ENCODE data around the gene PCK2. TPM values are rescaled to one million over a fixed set of nuclear protein-coding genes. Genes with fewer than 3 reads are reported as not detected.

Gene PCK2
- total and polyA plus RNA-seq, 12 donors: 4.4 to 37.0 (median 17.8) TPM

- Histone ChIP-seq H3K27ac (no peak overlapping the region), H3K27me3 (no peaks in the 10 kb centered on the region), H3K4me3 (no peak overlapping the region), H3K36me3 (replicated peaks in 1 of 2) (no peaks in the 10 kb centered on the region), H3K4me1 (replicated peaks in 1 of 2) (peaks cover 13 to 16% of the 10 kb centered on the region in 2 donors), H3K9me3 (replicated peaks in 1 of 3) (no peaks in the 10 kb centered on the region)
- intact Hi-C loops (cut with DNase I): loop anchor here in 1 of 2 donors (10.0 kb wide), 1 partner anchor 241 kb away; the partner anchor contains the start of genes DHRS1 and NOP9
- 80 to 88% (median 83%) methylated on average over 3 to 6 of the region's 6 CpGs for WGBS, 4 donors
- TF ChIP-seq POLR2A (IDR thresholded peaks at IDR 0.05): no peak
- no peak for TF ChIP-seq CTCF (IDR thresholded peaks at IDR 0.05)
- DNase-seq: no peak
These were observed 39.8 kb upstream of the PCK2 start for GRCh38 chr14:24054324-24054641.

GRCh38 chr14:24054646-24055045 lies 39.5 kb upstream of the PCK2 start:
- Histone ChIP-seq H3K36me3 (replicated peaks in 1 of 2) (no peaks in the 10 kb centered on the region), H3K9me3 (replicated peaks in 1 of 3) (no peaks in the 10 kb centered on the region), H3K27ac (no peak overlapping the region), H3K4me3 (no peak overlapping the region), H3K4me1 (replicated peaks in 1 of 2) (peaks cover 13 to 16% of the 10 kb centered on the region in 2 donors), H3K27me3 (no peaks in the 10 kb centered on the region)
- DNase-seq: no peak
- no peak for TF ChIP-seq POLR2A (IDR thresholded peaks at IDR 0.05)
- no peak for TF ChIP-seq CTCF (IDR thresholded peaks at IDR 0.05)
- WGBS, 4 donors: 89 to 97% (median 91%) methylated on average over 8 to 9 of the region's 9 CpGs
- intact Hi-C loops (cut with DNase I): loop anchor here (5.0 to 10.0 kb wide), 2 partner anchors 38 to 240 kb away; partner anchors contain the start of genes PCK2 (in 2 of the 2), DHRS1 (in 1 of the 2) and NOP9 (in 1 of the 2)

- Histone ChIP-seq H3K4me3 (no peak overlapping the region), H3K27me3 (no peaks in the 10 kb centered on the region), H3K4me1 (replicated peaks in 1 of 2) (peaks cover 13 to 16% of the 10 kb centered on the region in 2 donors), H3K36me3 (replicated peaks in 1 of 2) (no peaks in the 10 kb centered on the region), H3K27ac (no peak overlapping the region), H3K9me3 (replicated peaks in 1 of 3) (no peaks in the 10 kb centered on the region)
- WGBS, 4 donors: 71 to 86% (median 76%) methylated on average over 7 to 10 of the region's 10 CpGs
- TF ChIP-seq CTCF (IDR thresholded peaks at IDR 0.05) (no peak), POLR2A (IDR thresholded peaks at IDR 0.05) (no peak)
- DNase-seq: no peak
- intact Hi-C loops (cut with DNase I): loop anchor here (5.0 to 10.0 kb wide), 2 partner anchors 36 to 239 kb away; partner anchors contain the start of genes PCK2 (in 2 of the 2), DHRS1 (in 1 of the 2) and NOP9 (in 1 of the 2)
These were observed 37.9 kb upstream of the PCK2 start for GRCh38 chr14:24055971-24056799.

- H3K36me3 ChIP-seq (replicated peaks in 1 of 2): no peaks in the 10 kb centered on the region
- H3K4me3 ChIP-seq: no peak overlapping the region
- peaks cover 8 to 10% of the 10 kb centered on the region in 2 donors for H3K4me1 ChIP-seq (replicated peaks in 1 of 2)
- TF ChIP-seq POLR2A (IDR thresholded peaks at IDR 0.05) (no peak), CTCF (IDR thresholded peaks at IDR 0.05) (no peak)
- DNase-seq: no peak
- WGBS, 4 donors: 64 to 72% (median 70%) methylated on average over 5 to 8 of the region's 8 CpGs
- H3K27me3 ChIP-seq: no peaks in the 10 kb centered on the region
- no peaks in the 10 kb centered on the region for H3K9me3 ChIP-seq (replicated peaks in 1 of 3)
- no peak overlapping the region for H3K27ac ChIP-seq
- intact Hi-C loops (cut with DNase I): loop anchor here (5.0 to 10.0 kb wide), 2 partner anchors 36 to 238 kb away; partner anchors contain the start of genes PCK2 (in 2 of the 2), DHRS1 (in 1 of the 2) and NOP9 (in 1 of the 2)
These were observed 37.3 kb upstream of the PCK2 start for GRCh38 chr14:24056800-24057184.

All from adrenal gland (tissue), 12 donors.